Esophagus squamous epithelium (tissue), 4 donors: ENCODE results near the gene FHIT.

ENCODE experiments used
- CTCF ChIP-seq, 6 experiments: fragments of 450-650 bp in 4 of 6; fragments of 200-600 bp in 2 of 6; sonication (generic) in 2 of 6; IDR thresholded peaks; one replicate each; pipeline ENCODE4 v1.5.1; 2016 to 2019; ENCODE audit warnings: antibody characterized with exemption in 6 of 6, mild to moderate bottlenecking in 4 of 6, moderate library complexity in 4 of 6
- POLR2A ChIP-seq, 4 donors: fragments of 450-650 bp; IDR thresholded peaks; one replicate each; pipeline ENCODE4 v1.6.1; 2017; ENCODE audit warnings: antibody characterized with exemption in 4 of 4, mild to moderate bottlenecking in 4 of 4, moderate library complexity in 3 of 4

GRCh38 chr3:60972599-60972998, 278.7 kb downstream of the FHIT start:
- no peak for TF ChIP-seq CTCF (IDR thresholded peaks at IDR 0.05)
- TF ChIP-seq POLR2A (IDR thresholded peaks at IDR 0.05) = no peak
